T-helper 1 cell treated with Interleukin-12 subunit alpha and Interleukin-12 subunit beta and Interleukin-4 antibody, amounts not matched to agents 30 μg/mL and 1 μg/mL, for 36 hours (primary cell): ENCODE results near the gene SUN2.
A peak's percentile ranks its signal among the peaks of the same experiment; 100 is the strongest.

Experiments used
- H3K27ac Mint-ChIP-seq: one replicate; pipeline ENCODE4 v1.8.0; 2021; ENCODE audit warnings: mild to moderate bottlenecking, mixed read lengths
- H3K27me3 Mint-ChIP-seq: one replicate; pipeline ENCODE4 v1.8.0; 2021; ENCODE audit warnings: low read depth, mixed read lengths
- H3K36me3 Mint-ChIP-seq: one replicate; pipeline ENCODE4 v1.8.0; 2021; ENCODE audit warnings: low read depth, mixed read lengths
- H3K4me1 Mint-ChIP-seq: one replicate; pipeline ENCODE4 v1.8.0; 2021; ENCODE audit warnings: low read depth, mixed read lengths
- H3K4me3 Mint-ChIP-seq: one replicate; pipeline ENCODE4 v1.8.0; 2021; ENCODE audit warnings: mild to moderate bottlenecking, moderate library complexity, mixed read lengths
- H3K9me3 Mint-ChIP-seq: one replicate; pipeline ENCODE4 v1.8.0; 2021; ENCODE audit warnings: mixed read lengths

Gene SUN2

GRCh38 chr22:38700270-38700788 is 55.5 kb downstream of the SUN2 start:
- Mint-ChIP-seq H3K4me1 (peaks cover 49% of the 10 kb centered on the region), H3K4me3 (peak overlapping the region; percentile 89), H3K27me3 (no peaks in the 10 kb centered on the region), H3K27ac (peak overlapping the region; percentile 88), H3K36me3 (peaks cover 16% of the 10 kb centered on the region), H3K9me3 (no peaks in the 10 kb centered on the region)

- peaks cover 46% of the 10 kb centered on the region for H3K4me1 Mint-ChIP-seq
- H3K9me3 Mint-ChIP-seq: no peaks in the 10 kb centered on the region
- H3K4me3 Mint-ChIP-seq: peak overlapping the region; percentile 86
- no peaks in the 10 kb centered on the region for H3K27me3 Mint-ChIP-seq
- peaks cover 20% of the 10 kb centered on the region for H3K36me3 Mint-ChIP-seq
- H3K27ac Mint-ChIP-seq: peak overlapping the region; percentile 88
These were observed 56.0 kb downstream of the SUN2 start for GRCh38 chr22:38699784-38700183.

- Mint-ChIP-seq H3K27ac (peak overlapping the region; percentile 88), H3K9me3 (no peaks in the 10 kb centered on the region), H3K4me1 (peaks cover 43% of the 10 kb centered on the region), H3K27me3 (no peaks in the 10 kb centered on the region), H3K4me3 (peak overlapping the region; percentile 86), H3K36me3 (peaks cover 23% of the 10 kb centered on the region)
These were observed 56.7 kb downstream of the SUN2 start for GRCh38 chr22:38699143-38699542.

- Mint-ChIP-seq H3K9me3 (no peaks in the 10 kb centered on the region), H3K4me3 (peak overlapping the region; percentile 86), H3K4me1 (peaks cover 42% of the 10 kb centered on the region), H3K27me3 (no peaks in the 10 kb centered on the region), H3K27ac (peak overlapping the region; percentile 88), H3K36me3 (peaks cover 26% of the 10 kb centered on the region)
These were observed 57.2 kb downstream of the SUN2 start for GRCh38 chr22:38698407-38699094.

GRCh38 chr22:38697425-38698089 is 58.2 kb downstream of the SUN2 start:
- Mint-ChIP-seq H3K4me1 (peaks cover 49% of the 10 kb centered on the region), H3K9me3 (no peaks in the 10 kb centered on the region), H3K27ac (peak overlapping the region; percentile 88), H3K4me3 (peak overlapping the region; percentile 86), H3K36me3 (peaks cover 30% of the 10 kb centered on the region), H3K27me3 (no peaks in the 10 kb centered on the region)

- Mint-ChIP-seq H3K4me3 (peak overlapping the region; percentile 86), H3K36me3 (peaks cover 30% of the 10 kb centered on the region), H3K4me1 (peaks cover 49% of the 10 kb centered on the region), H3K9me3 (no peaks in the 10 kb centered on the region), H3K27me3 (no peaks in the 10 kb centered on the region), H3K27ac (peak overlapping the region; percentile 88)
These were observed 59.0 kb downstream of the SUN2 start for GRCh38 chr22:38696606-38697424.

- Mint-ChIP-seq H3K4me3 (peak overlapping the region; percentile 1), H3K4me1 (peaks cover 44% of the 10 kb centered on the region)
These were observed 60.9 kb downstream of the SUN2 start for GRCh38 chr22:38694940-38695339.

GRCh38 chr22:38694049-38694448 is 61.7 kb downstream of the SUN2 start:
- H3K27me3 Mint-ChIP-seq: no peaks in the 10 kb centered on the region
- H3K4me1 Mint-ChIP-seq: peaks cover 35% of the 10 kb centered on the region
- H3K36me3 Mint-ChIP-seq: peaks cover 34% of the 10 kb centered on the region
- no peak overlapping the region for H3K27ac Mint-ChIP-seq
- no peaks in the 10 kb centered on the region for H3K9me3 Mint-ChIP-seq
- H3K4me3 Mint-ChIP-seq: no peak overlapping the region

More at GRCh38 chr22:38694940-38695339, 60.9 kb downstream of the SUN2 start:
- Mint-ChIP-seq H3K27me3 (no peaks in the 10 kb centered on the region), H3K9me3 (no peaks in the 10 kb centered on the region), H3K36me3 (peaks cover 34% of the 10 kb centered on the region), H3K27ac (peak overlapping the region; percentile 3)

- Mint-ChIP-seq H3K4me1 (peaks cover 8% of the 10 kb centered on the region), H3K36me3 (peaks cover 34% of the 10 kb centered on the region), H3K27me3 (no peaks in the 10 kb centered on the region), H3K4me3 (no peak overlapping the region), H3K9me3 (no peaks in the 10 kb centered on the region), H3K27ac (peak overlapping the region; percentile 26)
These were observed 66.1 kb downstream of the SUN2 start for GRCh38 chr22:38689651-38690050.

GRCh38 chr22:38685761-38686160 is 70.0 kb downstream of the SUN2 start:
- no peaks in the 10 kb centered on the region for H3K9me3 Mint-ChIP-seq
- H3K4me1 Mint-ChIP-seq: peaks cover 14% of the 10 kb centered on the region
- H3K4me3 Mint-ChIP-seq: no peak overlapping the region
- H3K36me3 Mint-ChIP-seq: peaks cover 37% of the 10 kb centered on the region
- no peak overlapping the region for H3K27ac Mint-ChIP-seq
- no peaks in the 10 kb centered on the region for H3K27me3 Mint-ChIP-seq

GRCh38 chr22:38684895-38685294 is 70.9 kb downstream of the SUN2 start:
- Mint-ChIP-seq H3K4me3 (no peak overlapping the region), H3K4me1 (peaks cover 14% of the 10 kb centered on the region), H3K9me3 (no peaks in the 10 kb centered on the region), H3K27me3 (no peaks in the 10 kb centered on the region), H3K27ac (no peak overlapping the region), H3K36me3 (peaks cover 35% of the 10 kb centered on the region)
